Stimulated activated CD8-positive, alpha-beta memory T cell treated with anti-CD3 and anti-CD28 coated beads, Interleukin-15, amount 100 ng/mL, for 48 hours (primary cell): Measurements from ENCODE around the gene CTRB1.
"Not testable (repeated sequence)": the region's sequence is repeated elsewhere in the genome, so short reads cannot be mapped to it uniquely, and the experiment has no call there.

Source experiments
- DNase-seq, 2 donors: peaks; one replicate each; pipeline ENCODE4 v3.0.0-alpha.2; 2020; ENCODE audit warnings: low read depth in 2 of 2

The CTRB1 gene

GRCh38 chr16:75204410-75204758, 14.4 kb upstream of the CTRB1 start:
- DNase-seq: no peak

DNA sequence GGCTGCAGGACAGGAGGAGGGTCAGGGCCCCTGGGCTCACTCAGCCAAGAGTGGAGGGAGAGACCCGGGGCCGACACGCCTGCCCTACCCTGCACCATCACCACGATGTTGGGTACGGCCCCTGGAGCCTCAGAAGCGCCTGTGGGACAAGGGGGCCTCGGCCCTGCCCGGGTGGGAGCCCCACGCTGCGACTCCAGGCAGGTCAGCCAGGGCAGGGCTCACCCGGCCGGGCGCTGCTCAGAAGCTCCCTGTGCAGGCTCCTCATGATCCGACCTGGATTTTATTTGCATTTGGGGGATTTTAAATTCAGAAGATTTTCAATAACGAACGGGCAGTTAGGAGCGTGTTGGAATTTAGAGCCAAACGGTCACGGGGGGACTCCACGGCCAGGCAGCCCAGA, 13.9 kb upstream of the CTRB1 start:
- not testable (repeated sequence) for DNase-seq

DNA sequence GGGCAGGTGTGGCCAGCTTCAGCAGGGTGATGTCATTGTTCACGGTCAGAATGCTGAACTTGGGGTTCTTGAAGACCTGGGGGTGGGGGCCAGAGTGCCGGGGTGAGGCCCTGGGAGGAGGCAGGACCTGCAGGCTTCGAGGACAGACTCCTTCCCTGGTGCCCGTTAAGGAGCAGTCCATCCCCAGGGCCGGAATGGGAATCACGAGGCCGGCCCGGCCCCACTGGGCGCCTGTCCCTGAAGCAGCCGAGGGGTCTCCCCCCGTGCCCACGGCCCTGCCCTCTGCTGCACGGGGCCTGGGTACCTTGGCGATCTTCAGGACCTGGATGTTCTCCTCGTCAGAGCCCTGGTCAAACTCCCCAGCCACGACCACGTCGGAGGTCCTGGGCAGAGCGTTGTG, 13.3 kb upstream of the CTRB1 start:
- DNase-seq: not testable (repeated sequence)

DNA sequence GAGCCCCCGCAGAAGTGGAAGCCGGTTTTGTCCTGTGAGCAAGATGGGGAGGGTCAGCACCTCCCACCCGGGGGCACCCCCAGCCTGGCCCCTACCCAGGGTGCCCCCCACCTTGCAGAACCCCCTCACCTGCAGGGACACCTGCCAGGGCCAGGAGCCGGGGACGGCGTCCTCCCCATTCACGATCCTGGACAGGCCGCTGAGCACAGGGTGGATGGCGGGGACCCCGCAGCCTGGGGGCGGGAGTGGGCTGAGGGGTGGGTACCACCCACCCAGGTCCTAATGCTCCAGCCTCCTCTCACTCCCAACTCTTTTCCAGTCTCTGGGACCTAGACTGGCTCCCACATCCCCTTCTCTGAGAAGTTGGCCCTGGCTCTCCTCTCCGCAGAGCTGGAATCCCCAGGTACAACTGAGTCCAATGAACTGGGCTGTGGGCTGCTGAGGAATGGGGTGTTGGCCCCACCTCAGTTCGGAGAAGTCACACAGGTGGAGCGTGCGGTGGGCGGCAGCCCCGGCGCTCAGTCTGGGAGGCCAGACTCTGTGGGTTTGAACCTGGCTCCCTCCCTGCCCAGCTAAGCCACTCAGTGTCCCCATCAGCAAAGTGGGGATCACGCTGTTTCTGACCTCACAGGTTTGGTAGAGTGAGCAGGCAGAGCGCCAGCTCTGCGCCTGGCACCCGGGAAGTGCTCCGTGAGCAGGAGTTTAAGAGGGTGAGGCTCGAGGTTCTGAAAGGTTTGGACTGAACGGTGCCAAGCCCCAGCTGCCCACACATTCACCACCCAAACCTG, 12.6 kb upstream of the CTRB1 start:
- not testable (repeated sequence) for DNase-seq

- DNase-seq: no peak
Observed at GRCh38 chr16:75206749-75207451, 11.9 kb upstream of the CTRB1 start, which contains the start of gene CTRB2. Gene CTRB2 (minus strand): TSS chr16:75207161. CDS start chr16:75207141, 20 bp downstream.

DNA sequence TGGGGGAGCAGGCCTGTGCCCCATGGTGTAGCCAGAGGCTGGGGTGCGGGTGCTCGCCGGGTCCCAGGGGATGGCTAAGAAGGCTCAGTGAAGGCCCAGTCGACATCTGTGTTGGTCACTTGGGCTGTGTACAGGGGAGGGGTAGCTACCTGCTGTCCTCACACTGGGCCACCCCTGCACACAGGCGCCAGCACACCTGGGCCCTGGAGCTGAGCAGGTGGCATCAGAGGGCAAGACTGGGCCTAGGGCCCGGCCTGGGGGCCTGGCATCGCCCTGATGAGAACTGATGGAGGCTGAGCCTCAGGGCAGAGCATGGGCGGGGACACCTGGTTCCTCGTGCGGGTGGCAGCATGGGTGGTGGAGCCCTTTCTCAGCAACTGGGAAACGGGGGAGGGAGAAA, 11.0 kb upstream of the CTRB1 start:
- DNase-seq: no peak

- DNase-seq: no peak
Observed at GRCh38 chr16:75208242-75208825, 10.5 kb upstream of the CTRB1 start.

- no peak for DNase-seq
Observed at GRCh38 chr16:75208861-75209505, 9.8 kb upstream of the CTRB1 start.

DNA sequence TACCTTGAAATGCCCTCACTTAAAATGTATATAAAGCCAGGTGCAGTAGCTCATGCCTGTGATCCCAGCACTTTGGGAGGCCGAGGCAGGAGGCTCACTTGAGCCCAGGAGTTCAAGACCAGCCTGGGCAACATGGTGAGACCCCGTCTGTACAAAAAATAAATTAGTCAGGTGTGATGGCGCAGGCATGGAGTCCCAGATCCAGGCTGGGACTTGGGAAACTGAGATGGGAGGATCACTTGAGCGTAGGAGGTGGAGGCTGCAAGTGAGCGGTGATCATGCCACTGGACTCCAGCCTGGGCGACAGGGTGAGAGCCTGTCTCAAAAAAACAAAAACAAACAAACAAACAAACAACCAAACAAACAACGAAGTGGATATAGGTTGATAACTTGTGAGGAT, 9.3 kb upstream of the CTRB1 start:
- not testable (repeated sequence) for DNase-seq

GRCh38 chr16:75209944-75210343, 8.8 kb upstream of the CTRB1 start:
- DNase-seq: no peak

- DNase-seq: not testable (repeated sequence)
Observed at GRCh38 chr16:75211286-75211685, 7.5 kb upstream of the CTRB1 start.

GRCh38 chr16:75216127-75216526, 2.7 kb upstream of the CTRB1 start:
- DNase-seq: no peak

GRCh38 chr16:75216576-75216975, 2.2 kb upstream of the CTRB1 start:
- no peak for DNase-seq

DNA sequence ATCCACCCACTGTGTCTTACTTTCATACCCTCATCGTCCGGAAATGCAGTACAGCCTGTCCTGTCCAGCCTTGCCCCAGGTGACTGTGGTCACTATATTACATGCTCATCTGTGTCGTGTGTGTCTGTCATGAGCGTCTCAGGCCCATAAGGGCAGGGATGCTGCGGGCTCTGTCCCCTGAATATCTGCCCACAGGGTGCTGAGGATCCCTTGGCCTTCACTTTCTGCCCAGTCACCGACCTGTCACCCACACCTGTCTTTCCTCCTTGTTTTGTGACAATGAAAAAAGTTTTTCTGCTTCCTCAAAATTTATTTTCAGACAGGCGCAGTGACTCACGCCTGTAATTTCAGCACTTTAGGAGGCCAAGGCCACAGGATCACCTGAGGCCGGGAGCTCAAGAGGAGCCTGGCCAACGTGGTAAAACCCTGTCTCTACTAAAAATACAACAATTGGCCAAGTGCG, 1.4 kb upstream of the CTRB1 start:
- no peak for DNase-seq

DNA sequence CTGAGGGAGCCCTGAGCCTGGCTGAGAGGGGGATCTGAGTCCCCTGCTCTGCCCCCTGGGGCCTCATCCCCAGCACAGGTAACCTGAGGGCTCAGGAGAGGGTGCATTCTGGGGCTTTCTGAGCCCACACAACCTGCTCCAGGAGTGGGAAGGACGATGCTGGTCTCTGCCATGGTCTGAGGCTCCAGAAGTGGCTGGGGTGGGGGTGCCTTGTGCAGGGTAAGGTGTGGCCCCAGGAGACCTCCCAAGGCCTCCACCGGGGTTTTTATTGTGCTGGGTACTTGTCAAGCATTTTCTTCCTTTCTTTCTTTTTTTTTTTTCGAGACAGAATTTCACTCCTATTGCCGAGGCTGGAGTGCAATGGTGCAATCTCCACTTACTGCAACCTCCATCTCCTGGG, 300 bp downstream of the CTRB1 start:
- DNase-seq: no peak

DNA sequence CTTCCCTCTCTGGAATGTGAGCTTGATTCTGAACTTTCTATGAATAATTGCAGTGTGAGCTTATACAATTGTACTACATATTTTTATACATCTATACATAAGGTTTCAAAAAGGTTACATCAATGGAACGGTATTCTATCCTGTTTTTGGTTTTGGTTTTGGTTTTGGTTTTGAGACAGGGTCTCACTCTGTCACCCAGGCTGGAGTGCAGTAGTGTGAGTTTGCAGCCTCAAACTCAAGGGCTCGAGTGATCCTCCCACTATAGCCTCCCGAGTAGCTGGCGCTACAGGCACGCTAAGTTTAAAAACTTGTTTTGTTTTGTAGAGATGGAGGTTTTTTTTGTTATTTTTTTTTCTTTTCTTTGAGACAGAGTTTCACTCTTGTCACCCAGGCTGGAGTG, 1.1 kb downstream of the CTRB1 start:
- DNase-seq: no peak

GRCh38 chr16:75222271-75222783, 3.5 kb downstream of the CTRB1 start:
- DNase-seq: no peak

GRCh38 chr16:75223129-75223528, 4.3 kb downstream of the CTRB1 start:
- not testable (repeated sequence) for DNase-seq

GRCh38 chr16:75224306-75225082, 5.7 kb downstream of the CTRB1 start:
- no peak for DNase-seq

GRCh38 chr16:75225092-75225491, 6.3 kb downstream of the CTRB1 start:
- DNase-seq: no peak
